Right lung (tissue), 5 donors: ENCODE data around the gene EFCAB6. TPM values are rescaled to one million over a fixed set of nuclear protein-coding genes. Genes with fewer than 3 reads are reported as not detected.

Experiments used
- DNase-seq, 2 donors: peaks; one replicate each; pipeline ENCODE4 v3.0.0-alpha.2; 2013
- polyA plus RNA-seq, 5 donors: library from polyadenylated mRNA; unstranded; fragments of 120-200 nt; gene quantifications; one replicate each; pipeline versions ENCODE4 v1.2.1 to v1.2.3, GENCODE V29; 2013; ENCODE audit warnings: inconsistent platforms in 1 of 5, low replicate concordance in 1 of 5; ENCODE audit not compliant: insufficient read length in 5 of 5, insufficient read depth in 1 of 5

Gene EFCAB6
- polyA plus RNA-seq, 5 donors, result 3.4 to 5.9 (median 3.9) TPM

DNA sequence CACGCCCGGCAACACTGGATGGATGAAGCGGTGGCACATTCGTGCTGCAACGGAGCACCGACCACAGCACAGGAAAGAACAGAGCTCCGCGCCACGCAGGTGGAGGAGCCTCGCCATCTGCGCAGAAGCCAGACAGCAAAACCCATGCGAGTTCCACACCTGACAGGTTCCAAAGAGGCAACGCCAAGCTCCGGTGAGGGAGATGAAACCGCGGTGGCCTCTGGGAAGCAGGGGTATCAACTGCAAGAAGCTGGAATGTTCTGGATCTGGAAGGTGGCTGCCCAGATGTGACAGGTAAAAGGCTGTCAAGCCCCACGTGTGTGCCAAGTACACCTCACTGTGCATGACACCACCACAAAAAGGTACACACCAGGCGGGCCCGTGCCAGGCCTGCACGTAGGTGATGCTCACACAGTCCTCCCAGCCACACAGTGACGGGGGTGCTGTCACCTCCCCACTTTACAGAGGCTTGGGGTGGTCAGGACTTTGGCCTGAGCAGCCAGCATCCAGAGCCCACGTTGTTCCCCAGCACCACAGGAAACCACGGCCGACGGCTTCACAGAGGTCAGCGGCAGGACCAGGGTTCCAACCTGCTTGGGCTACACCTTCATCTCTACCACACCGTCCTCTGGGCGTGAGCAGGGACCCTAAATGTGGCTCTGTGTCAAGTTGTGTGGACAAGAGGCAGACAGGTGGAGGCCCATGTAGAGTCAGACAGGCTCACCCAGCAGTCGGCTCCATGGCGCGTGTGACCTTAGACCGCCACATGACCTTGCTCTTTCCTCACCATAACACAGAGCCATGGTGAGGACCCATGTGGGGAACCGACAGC, 19.7 kb upstream of the EFCAB6 start:
- DNase-seq, result no peak

DNA sequence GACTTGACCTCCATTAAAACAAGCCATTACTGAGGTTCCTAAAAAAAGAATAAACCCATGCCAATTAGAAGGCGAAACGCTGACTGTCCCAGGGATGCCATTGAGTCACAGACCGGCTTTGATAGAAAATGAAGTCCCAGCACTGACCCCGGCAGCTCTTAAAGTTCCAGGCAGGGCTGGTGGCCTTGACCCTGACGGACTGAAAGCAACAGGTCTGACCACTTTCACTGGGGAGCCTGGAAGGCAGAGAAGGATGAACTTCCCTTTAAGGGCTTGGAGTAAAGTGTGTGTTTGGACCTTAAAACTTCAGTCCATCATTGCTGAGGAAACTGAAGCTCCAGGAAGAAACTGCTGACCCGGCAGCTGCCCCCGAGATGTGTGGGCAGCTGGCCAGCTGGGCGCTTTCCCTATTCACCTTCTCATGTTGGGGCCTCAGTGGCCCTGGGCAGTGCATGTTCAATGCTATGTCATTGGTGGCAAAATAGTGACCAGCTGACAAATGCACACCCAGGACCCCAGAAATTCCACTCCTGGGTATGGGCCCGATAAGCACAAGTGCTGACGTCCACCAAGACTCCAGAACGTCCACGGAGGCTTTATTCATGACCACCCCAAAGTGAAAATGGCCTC, 18.9 kb upstream of the EFCAB6 start:
- DNase-seq, result no peak

DNA sequence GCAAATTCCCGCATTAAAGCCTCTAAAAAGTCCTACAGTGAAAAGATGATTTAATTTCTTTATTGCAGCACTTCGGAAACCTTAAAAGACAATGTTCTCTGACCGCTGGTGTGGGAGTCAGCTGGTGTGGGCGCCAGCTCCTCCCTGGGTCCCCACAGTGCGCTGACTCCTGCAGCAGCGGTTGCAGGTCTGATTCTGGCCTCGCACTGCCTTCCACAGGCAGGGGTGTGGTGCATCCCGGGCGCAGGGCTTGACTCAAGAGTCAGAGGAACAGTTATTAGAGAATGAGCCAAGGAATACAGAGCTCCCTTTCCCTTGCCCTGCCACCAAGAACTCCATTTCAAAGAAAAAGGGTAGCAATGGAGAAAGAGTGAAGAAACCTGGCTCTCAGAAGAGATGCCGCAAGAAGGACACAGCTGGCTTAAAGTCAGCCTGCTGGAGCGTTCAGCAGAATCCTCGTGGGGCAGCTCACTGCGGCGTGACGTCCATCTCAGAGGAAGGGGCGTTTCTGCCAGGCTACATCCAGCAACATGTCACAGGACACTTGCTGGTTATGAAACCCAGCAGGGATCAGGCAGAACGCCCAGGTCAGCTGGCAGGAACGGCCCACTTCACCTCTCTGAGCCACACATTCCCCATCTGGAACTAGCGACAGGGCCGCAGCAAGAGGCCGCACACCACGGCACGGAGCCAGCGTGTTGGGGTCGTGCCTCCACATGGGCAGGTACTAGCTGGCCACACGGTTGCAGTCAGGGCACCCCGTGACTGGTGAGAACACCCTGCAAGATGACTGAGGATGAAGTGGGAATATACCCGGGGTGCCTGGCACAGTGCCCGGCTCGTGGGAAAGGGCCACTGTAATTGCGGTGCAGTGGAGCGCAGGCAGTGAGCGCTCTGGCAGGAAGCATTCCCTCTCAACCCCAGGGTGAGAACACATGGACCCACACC, 18.1 kb upstream of the EFCAB6 start:
- DNase-seq, result peak; percentile 22 to 44

DNA sequence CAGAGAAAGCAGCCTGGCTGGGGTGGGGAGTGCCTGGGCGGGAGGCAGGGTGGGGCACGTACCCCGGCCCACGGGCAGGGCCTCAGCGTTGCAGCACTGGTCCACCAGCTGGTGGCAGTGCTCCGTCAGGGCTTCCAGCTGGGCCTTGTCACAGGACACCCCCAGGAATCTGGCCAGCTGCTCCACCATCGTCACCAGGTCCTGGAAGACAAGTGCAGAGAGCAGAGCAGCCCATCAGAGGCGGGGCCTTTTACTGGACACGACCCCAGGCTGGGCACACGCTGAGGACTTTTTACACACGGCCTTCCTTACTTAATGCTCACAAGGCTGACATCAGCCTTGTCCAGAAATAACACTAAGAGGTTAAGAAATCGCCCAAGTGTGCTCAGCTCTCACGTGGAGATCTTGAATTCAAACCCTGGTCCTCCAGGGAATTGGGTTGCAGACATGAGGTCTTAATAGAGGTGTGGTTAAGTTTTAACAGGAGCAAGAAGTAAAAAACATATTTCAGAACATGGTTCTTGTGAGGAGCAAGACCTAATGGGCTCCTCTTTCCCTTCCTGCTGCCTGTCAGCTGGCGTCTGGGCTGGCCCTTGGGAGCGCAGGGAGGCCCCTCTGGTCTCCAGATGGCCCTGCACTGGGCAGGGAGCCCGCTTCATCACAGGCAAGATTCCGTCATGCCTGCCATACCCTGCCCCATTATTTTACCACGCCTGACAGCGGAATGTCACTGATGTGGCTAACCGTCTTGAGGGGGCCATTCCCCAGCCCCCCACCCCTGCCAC, 17.1 kb upstream of the EFCAB6 start:
- peak; percentile 78 to 80 for DNase-seq

DNA sequence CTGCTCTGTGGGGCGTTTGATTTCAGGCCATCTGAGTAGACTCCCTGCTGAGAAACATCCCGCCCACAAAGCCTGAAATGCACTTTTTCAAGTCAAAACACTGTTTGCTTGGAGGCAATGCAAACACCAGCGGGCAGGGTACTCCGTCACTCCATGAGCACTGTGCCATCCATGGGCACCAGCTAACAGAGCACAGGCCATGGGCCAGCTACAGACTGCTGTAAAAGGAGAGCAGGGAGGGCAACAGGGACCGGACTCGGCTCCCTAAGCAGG, 16.6 kb upstream of the EFCAB6 start:
- no peak for DNase-seq

DNA sequence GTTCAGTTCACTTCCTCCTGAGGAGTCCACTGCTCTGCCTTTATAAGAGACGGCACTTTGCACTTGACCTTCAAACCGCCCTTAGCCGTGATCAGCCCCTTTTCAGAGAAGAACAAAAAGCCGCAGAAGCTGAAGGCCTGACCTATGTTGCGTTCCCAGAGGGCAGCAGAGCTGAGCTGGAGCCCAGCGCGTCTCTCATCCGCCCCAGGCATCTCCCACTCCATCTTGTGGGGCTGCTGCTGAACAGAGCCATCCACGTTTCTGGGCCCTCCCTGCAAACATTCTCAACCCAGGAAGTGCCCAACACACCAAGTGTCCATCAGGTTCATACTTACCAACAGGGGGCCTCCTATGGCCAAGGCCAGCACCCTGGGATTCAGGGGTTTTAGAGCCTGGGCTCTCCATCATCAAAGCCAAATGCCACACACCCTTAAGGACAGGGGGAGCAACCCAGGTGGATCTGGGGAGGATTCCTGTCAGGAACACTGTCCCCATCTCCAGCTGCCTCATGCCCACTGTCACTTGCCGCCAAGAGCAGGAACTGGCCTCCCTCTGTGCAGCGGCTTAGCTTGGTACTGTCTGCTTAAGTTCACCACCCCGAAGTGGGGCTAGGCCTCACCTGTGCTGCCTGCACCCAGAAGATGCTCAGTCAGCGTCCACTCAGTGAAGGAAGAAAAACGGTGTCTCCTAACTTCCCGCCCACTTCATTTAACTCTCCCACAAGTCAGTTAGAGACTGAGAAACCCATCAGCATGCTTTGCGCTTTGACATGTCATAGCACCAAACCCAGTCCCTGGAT, 16.0 kb upstream of the EFCAB6 start:
- no peak for DNase-seq

DNA sequence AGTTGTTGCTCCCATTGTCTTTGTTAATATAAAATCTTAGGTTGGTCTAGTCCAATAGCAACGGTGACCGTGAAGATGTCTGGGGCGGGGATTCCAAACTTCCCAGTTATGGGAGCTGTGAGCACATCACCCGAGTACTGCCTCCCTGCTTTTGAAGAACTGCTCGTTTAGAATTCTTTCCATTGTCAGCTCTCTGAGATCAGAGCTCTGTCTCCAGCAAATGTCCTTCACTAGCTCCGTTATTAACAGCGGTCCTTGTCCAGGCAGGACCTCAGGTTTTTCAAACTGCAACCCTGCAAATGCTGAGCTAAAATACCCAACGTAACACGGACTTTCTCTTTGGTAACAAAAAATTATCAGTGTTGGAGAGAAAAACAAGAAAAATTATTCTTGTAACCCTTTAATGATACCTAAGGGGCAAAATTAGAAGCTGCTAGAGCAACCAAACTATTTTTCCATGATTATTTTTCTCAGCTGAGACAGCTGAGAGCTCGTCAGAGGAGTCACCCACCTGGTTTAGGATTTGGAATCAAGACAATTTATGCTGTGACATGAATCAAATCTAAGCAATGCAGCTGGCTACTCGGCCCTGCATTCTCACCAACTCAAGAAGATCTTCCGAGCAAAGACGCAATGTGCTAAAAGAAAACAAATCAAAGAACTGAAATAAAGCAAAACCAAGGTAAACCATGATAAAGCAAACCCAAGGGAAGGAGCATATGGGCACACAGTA, 15.1 kb upstream of the EFCAB6 start:
- no peak for DNase-seq

DNA sequence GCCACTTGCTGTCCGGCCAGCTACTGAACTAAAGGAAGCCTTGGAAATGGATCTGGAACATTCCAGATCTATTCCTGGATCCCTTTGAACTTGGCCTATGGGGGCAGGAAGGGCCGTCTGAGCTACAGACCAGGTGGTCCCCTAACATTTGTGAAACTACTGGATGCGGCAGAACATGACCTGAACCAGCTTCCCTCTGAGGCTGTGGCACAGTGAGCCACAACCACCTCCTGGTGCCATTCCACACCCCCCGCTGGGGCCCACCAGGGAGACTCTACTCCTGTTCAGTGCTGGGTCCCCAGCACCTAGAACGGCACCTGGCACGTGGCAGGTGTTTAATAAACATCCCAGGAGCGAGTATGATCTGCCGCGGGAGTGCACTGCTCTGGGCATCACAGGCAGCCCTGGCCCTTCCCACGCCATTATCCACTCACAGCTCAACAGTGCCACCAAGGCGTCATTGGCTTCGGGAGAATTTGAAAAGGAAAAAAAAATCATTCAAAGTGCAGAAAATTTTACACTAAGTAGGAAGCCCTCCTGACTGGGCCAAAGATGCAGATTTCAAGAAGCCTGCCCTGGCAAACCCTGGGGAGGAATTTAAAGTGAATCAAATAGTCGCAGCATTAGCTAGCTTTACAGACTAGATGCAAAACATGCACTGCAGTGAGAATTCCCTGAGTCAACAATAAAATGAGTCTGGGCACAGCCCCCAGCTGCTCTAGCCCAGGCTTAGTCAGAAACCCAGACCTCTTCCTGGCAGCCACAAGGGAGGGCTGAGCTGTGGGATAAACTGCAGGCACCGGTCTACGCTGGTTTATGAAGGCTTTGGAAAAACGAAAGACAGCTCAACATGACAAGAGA, 14.3 kb upstream of the EFCAB6 start:
- peak in 1 of 2 donors; percentile 24 for DNase-seq

DNA sequence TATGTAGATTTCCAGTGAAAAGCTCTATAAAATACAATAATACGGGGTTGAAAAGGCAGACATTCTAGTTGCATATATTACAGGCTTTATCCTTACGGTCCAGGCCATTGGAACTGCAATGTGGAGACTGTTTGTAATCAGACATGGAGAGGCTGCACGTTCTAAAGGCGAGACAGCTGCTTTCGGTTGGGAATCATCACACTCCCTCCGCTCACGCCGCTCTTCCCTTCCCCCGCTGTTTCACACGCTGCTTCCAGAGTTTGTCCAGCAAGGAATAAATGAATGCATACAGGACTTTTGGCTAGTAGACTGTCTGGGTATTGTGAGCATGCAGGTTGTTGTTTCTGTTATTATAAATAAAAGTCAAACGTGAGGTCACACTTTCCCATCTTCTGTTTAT, 13.5 kb upstream of the EFCAB6 start:
- no peak for DNase-seq

DNA sequence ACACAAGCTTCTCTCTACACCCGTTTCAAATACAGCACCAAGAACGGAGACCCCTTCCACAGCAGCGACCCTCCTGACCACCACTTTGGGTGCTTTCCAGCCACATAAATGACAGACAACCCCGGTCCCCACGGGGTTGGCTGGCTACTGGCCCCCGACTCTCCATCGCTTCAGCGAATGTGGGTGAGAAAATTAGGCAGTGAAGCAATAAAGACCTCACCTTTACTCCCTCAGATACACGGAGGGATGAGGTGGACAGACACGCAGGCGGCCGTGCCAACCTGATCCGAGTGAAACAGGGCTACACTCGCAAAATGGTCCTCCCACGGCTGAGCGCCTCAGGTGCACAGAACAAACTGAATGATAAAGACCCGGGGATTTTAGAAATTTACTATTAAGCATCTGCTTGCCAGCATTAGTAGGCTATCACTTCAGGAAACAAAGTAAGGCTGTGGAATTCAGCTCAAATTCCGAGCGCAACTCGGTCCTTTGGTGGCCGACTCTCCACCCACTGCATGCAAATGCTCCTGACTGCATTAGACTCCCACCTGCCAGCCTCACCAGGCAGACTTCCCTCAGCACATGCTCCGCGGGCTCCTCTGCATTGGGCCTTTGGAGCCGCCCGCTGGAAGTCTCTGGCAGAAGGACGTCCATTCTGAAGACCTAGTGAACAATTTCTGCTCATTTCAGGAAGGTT, 12.8 kb upstream of the EFCAB6 start:
- DNase-seq, result no peak

DNA sequence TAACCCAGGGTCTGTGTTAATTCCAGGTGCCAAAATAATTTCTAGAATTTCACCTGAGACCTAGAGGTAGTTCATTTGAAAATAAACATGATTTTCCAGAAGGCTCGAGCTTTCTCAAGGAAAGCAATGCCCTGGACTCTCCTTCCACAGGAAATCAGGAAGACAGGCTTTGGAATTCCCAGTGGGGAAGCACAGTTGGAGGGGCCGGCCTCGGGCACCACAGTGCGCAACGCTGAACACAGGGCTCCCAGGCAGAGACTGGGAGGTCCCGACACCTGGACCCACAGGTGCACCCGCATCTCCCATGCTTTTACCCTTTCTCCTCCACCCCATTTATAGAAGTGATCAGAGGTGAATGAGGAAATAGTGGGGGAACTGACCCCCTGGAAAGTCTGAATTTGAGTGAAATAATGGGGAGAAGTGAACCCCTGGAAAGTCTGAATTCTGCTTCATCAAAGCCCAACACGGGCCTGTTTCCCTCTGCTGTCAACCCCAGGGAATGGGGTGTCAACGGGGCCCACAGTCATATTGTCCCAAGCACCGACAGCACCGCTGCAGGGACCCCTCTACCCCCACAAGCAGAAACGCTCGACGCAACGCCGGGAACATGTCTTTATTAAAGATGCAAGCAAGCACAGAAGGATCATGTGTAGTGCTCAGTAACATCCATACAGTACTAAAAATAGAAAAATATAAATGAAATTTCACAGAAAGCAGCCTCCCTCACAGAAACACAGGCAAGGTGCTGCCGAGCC, 12.0 kb upstream of the EFCAB6 start:
- DNase-seq, result no peak

DNA sequence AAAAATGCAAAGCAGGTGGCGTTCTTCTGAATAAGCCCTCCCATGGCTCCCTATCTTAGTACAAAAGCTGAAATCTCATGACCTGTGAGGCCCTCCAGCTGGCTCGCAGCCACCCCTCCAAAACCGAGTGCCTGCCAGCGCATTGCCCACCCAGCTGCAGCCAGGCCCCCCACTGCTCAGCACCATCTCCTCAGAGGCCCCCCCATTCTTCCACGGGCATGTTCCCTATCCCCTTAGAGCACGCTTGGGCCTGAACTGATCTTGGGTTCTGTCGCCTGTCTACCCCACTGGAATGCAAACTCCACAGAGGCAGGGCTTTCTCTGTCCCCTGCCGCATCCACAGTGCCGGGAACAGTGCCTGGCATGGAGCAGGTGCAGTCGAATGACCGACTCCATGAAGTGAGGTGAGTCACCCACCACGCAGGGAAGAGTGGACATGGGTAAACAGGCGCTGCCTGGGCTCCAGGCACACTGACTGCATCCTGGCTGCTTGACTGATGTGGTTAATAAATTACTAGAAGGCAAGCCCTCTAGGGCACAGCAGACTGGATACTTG, 11.3 kb upstream of the EFCAB6 start:
- DNase-seq, result peak in 1 of 2 donors; percentile 32

DNA sequence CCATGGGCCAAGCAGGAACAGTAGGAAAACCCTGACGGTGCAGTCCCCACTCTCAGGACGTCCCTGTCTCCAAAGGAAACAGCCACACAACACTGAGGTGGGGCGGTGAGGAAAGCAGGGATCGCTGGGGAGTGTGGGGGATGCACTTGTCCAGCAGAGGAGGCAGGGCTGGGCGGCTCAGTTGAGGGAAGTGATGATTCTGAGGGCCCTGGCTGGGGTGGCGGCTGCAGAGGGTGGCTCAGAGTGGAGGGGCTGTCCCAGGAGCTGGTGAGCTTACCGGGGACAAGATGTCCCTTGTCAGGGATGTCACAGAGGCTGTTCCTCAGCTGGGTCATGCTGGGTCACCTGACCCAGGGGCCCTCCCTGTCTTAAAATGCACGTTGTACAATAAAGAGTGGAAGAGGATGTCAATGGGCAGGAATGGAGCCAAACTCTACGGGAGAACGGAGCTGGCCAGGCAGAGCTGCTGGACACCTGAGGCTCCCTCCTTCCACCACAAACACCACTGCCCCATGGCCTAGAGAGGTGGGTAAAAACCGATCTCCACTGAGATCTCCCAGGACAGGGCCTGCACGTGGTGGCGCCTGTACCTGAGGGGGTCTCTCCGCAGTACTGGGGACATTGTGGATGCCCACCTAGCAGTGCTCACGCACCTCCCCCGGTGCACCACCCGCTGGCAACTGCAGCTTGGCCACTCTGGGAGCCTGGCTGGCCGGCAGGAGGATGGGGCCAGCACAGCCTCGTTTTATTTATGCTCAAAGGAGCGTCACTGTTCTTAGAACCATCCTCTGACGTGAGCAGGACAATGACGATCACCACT, 9.7 kb upstream of the EFCAB6 start:
- DNase-seq, result no peak

DNA sequence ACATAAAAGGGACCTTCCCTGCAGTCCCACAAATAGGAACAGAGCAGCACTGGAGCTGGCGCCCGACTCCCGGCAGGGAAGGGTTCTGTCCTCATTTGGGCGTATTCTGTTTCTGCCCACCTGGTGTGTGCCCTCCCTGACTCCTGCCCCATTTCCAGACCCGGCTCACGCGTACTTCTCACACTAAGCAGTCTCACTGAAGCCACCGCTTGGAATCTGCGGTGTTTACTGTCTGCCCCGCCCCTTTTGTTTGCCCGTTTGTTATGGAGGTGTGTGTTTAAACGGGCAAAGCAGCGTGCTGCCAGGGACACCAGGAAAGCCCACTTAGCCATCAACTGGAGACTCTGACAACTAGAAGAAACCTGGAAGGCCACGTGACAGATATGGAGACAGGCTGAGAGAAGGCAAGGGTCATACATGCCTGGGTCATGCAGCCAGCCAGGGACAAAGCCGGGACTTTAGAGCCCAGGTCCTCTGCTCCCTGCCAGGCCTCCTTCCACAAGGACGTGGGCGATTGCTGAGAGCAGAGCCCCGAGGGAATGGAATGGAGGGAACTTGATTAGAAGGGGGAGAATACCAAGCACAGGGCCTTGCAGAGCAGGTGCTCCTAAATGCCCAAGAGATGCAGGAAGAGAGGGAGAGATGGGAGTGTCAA, 8.7 kb upstream of the EFCAB6 start:
- no peak for DNase-seq

DNA sequence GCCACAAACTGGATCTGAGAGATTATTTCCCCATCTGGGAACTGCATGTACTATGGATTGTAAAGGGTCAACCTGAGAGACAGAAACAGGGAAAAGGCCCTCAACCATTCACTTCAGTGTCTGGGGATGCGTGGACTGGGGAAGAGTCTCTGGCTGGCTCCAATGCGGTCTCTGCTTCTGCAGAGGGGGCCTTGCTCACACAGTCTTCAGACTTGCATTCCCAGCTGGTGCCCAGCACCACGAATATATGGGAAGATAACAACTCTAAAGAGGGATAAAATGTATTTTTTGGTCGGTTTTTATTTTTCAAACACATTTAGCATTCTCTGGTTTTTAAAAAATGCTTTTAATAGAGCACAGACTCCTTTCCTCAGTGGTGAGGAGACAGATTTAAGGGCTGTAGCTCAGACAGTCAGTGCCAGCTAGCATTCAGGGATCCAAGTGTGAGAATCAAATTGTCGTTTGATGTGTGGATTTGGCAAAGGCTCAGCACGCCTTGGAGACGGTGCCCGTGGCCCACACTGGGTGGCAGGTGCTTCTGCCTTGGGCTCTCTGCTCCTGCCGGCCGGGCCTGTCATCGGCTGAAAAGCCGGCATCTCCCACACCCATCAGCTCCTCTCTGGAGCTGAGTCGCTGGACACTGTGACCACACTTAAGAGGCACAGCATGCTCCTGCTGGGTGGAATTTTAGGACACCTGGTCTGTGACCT, 8.0 kb upstream of the EFCAB6 start:
- no peak for DNase-seq
